Erythroblast (primary cell): Measurements from ENCODE around the gene TSKS.
A peak's percentile ranks its signal among the peaks of the same experiment; 100 is the strongest.

Experiments used
- DNase-seq, 2 experiments: peaks; one replicate each; lab custom pipeline; 2025; lab: John Stamatoyannopoulos, UW
- GATA1 ChIP-seq: IDR thresholded peaks from 2 replicates; pipeline ENCODE4 v1.6.1; 2011; ENCODE audit warnings: low read depth, mild to moderate bottlenecking, control low read depth, low read length, moderate library complexity
- POLR2A ChIP-seq: IDR thresholded peaks from 2 replicates; pipeline ENCODE4 v1.6.1; 2011; ENCODE audit warnings: mild to moderate bottlenecking, low read length

Gene TSKS

GRCh38 chr19:49763230-49763629, at the start of gene TSKS:
Gene TSKS (minus strand): TSS chr19:49763306. CDS start chr19:49763247, 59 bp downstream.
- no peak for TF ChIP-seq GATA1
- TF ChIP-seq POLR2A, result no peak
- no peak for DNase-seq

- DNase-seq, result no peak
- TF ChIP-seq POLR2A (no peak), GATA1 (no peak)
Measured at GRCh38 chr19:49812452-49812996, 49.4 kb upstream of the TSKS start.

GRCh38 chr19:49811328-49811727, 48.2 kb upstream of the TSKS start:
- no peak for DNase-seq
- no peak for TF ChIP-seq GATA1
- no peak for TF ChIP-seq POLR2A

GRCh38 chr19:49809941-49810389, 46.9 kb upstream of the TSKS start:
- TF ChIP-seq GATA1, result no peak
- TF ChIP-seq POLR2A, result no peak

GRCh38 chr19:49809160-49809940, 46.2 kb upstream of the TSKS start:
- DNase-seq, result peak in 1 of 2 experiments; percentile 64
- TF ChIP-seq GATA1 (no peak), POLR2A (peak; percentile 54)

More at GRCh38 chr19:49809941-49810389, 46.9 kb upstream of the TSKS start:
- no peak for DNase-seq

- peak; percentile 90 to 94 for DNase-seq
- TF ChIP-seq POLR2A (no peak), GATA1 (no peak)
Measured at GRCh38 chr19:49808711-49809159, 45.6 kb upstream of the TSKS start.

- DNase-seq, result no peak
- no peak for TF ChIP-seq POLR2A
- TF ChIP-seq GATA1, result no peak
Measured at GRCh38 chr19:49807904-49808675, 45.0 kb upstream of the TSKS start.

GRCh38 chr19:49807058-49807903, 44.2 kb upstream of the TSKS start:
- TF ChIP-seq POLR2A, result no peak
- no peak for TF ChIP-seq GATA1
- no peak for DNase-seq

- no peak for DNase-seq
- no peak for TF ChIP-seq GATA1
- TF ChIP-seq POLR2A, result no peak
Measured at GRCh38 chr19:49806620-49806959, 43.5 kb upstream of the TSKS start.

GRCh38 chr19:49805822-49806619, 42.9 kb upstream of the TSKS start:
- no peak for DNase-seq
- TF ChIP-seq POLR2A, result no peak
- TF ChIP-seq GATA1, result no peak

GRCh38 chr19:49803529-49803856, 40.4 kb upstream of the TSKS start:
- DNase-seq, result no peak
- TF ChIP-seq POLR2A (no peak), GATA1 (no peak)

GRCh38 chr19:49802836-49803528, 39.9 kb upstream of the TSKS start:
- TF ChIP-seq POLR2A, result no peak
- no peak for TF ChIP-seq GATA1
- no peak for DNase-seq
